Mesendoderm (in vitro differentiated cells): ENCODE measurements around the gene AKAP13.
A peak's percentile ranks its signal among the peaks of the same experiment; 100 is the strongest.

Experiments
- DNase-seq: peaks from one replicate; pipeline ENCODE4 v3.0.0; 2013
- H2AK5ac ChIP-seq: 2 replicates; pipeline ENCODE4 v1.6.1; 2013; ENCODE audit warnings: low read length, inconsistent platforms
- H2BK120ac ChIP-seq: 2 replicates; pipeline ENCODE4 v1.6.1; 2013; ENCODE audit warnings: low read depth, mild to moderate bottlenecking, low read length, moderate library complexity, mixed read lengths
- H2BK15ac ChIP-seq: replicated peaks from 2 replicates; pipeline ENCODE4 v1.6.1; 2013; ENCODE audit warnings: low read depth, mild to moderate bottlenecking, moderate library complexity
- H2BK5ac ChIP-seq: 2 replicates; pipeline ENCODE4 v1.6.1; 2013; ENCODE audit warnings: low read length, inconsistent platforms
- H3K18ac ChIP-seq: 2 replicates; pipeline ENCODE4 v1.6.1; 2013; ENCODE audit warnings: mild to moderate bottlenecking, low read length, mixed read lengths
- H3K23ac ChIP-seq: one replicate; pipeline ENCODE4 v1.6.1; 2013; ENCODE audit warnings: low read length
- H3K27ac ChIP-seq: 2 replicates; pipeline ENCODE4 v1.5.1; 2013; ENCODE audit warnings: low read depth, mild to moderate bottlenecking, inconsistent platforms, low read length, moderate library complexity
- H3K27me3 ChIP-seq: 2 replicates; pipeline ENCODE4 v1.6.1; 2013; ENCODE audit warnings: low read length, control low read depth, mild to moderate bottlenecking, inconsistent platforms; ENCODE audit not compliant: insufficient read depth, poor library complexity
- H3K36me3 ChIP-seq: 2 replicates; pipeline ENCODE4 v1.6.1; 2013; ENCODE audit warnings: low read length, inconsistent platforms; ENCODE audit not compliant: control insufficient read depth, insufficient read depth
- H3K4ac ChIP-seq: one replicate; pipeline ENCODE4 v1.6.1; 2013; ENCODE audit warnings: low read depth, mild to moderate bottlenecking, low read length, moderate library complexity
- H3K4me1 ChIP-seq: 2 replicates; pipeline ENCODE4 v1.6.1; 2013; ENCODE audit warnings: low read depth, low read length, inconsistent platforms; ENCODE audit not compliant: control insufficient read depth
- H3K4me2 ChIP-seq: 2 replicates; pipeline ENCODE4 v1.6.1; 2013; ENCODE audit warnings: low read length
- H3K4me3 ChIP-seq: 2 replicates; pipeline ENCODE4 v1.5.1; 2013; ENCODE audit warnings: mild to moderate bottlenecking, low read length
- H3K56ac ChIP-seq: one replicate; pipeline ENCODE4 v1.6.1; 2013; ENCODE audit warnings: low read length
- H3K79me1 ChIP-seq: 2 replicates; pipeline ENCODE4 v1.6.1; 2013; ENCODE audit warnings: low read length, inconsistent platforms
- H3K79me2 ChIP-seq: 2 replicates; pipeline ENCODE4 v1.6.1; 2013; ENCODE audit warnings: mild to moderate bottlenecking, low read length; ENCODE audit not compliant: control insufficient read depth, insufficient read depth
- H3K9ac ChIP-seq: 2 replicates; pipeline ENCODE4 v1.6.1; 2013; ENCODE audit warnings: low read length, inconsistent platforms
- H4K5ac ChIP-seq: one replicate; pipeline ENCODE4 v1.6.1; 2013; ENCODE audit warnings: low read length
- H4K8ac ChIP-seq: one replicate; pipeline ENCODE4 v1.6.1; 2013; ENCODE audit warnings: low read depth, mild to moderate bottlenecking, control low read depth, low read length, moderate library complexity
- whole genome bisulfite sequencing: extraction: QIAGEN DNeasy Blood & Tissue Kit; methylation state at CpG from one replicate; pipeline ENCODE4 v1.1.7; 2013; ENCODE audit warnings: low lambda C conversion rate, missing lambda C conversion rate; ENCODE audit not compliant: insufficient coverage; ENCODE audit errors: extremely low coverage; 5-methylcytosine and 5-hydroxymethylcytosine counted together

Gene AKAP13

GRCh38 chr15:85555875-85556617, 175.6 kb downstream of the AKAP13 start:
- H3K23ac ChIP-seq, result no peak overlapping the region
- no peak overlapping the region for H2BK120ac ChIP-seq
- no peak overlapping the region for H3K4me3 ChIP-seq
- H3K79me2 ChIP-seq, result no peaks in the 10 kb centered on the region
- no peak overlapping the region for H3K27ac ChIP-seq
- H4K5ac ChIP-seq, result no peak overlapping the region
- no peak overlapping the region for H2BK5ac ChIP-seq
- H3K9ac ChIP-seq, result no peak overlapping the region
- H3K56ac ChIP-seq, result no peak overlapping the region
- no CpG with 5 or more reads among the region's 5 CpGs for WGBS
- no peak overlapping the region for H2AK5ac ChIP-seq
- H2BK15ac ChIP-seq, result no peak overlapping the region
- H3K27me3 ChIP-seq, result no peaks in the 10 kb centered on the region
- H4K8ac ChIP-seq, result no peak overlapping the region
- H3K18ac ChIP-seq, result no peak overlapping the region
- H3K36me3 ChIP-seq, result no peaks in the 10 kb centered on the region
- no peak for DNase-seq
- H3K4me2 ChIP-seq, result no peak overlapping the region
- peaks cover 4% of the 10 kb centered on the region for H3K79me1 ChIP-seq
- H3K4ac ChIP-seq, result no peak overlapping the region
- H3K4me1 ChIP-seq, result no peaks in the 10 kb centered on the region

- no peak overlapping the region for H3K4me3 ChIP-seq
- H2BK15ac ChIP-seq, result no peak overlapping the region
- no peaks in the 10 kb centered on the region for H3K36me3 ChIP-seq
- H3K79me1 ChIP-seq, result peaks cover 4% of the 10 kb centered on the region
- no peak overlapping the region for H3K4me2 ChIP-seq
- H4K8ac ChIP-seq, result no peak overlapping the region
- no peak overlapping the region for H3K27ac ChIP-seq
- H2AK5ac ChIP-seq, result no peak overlapping the region
- no CpG with 5 or more reads among the region's 2 CpGs for WGBS
- no peak overlapping the region for H3K18ac ChIP-seq
- H3K23ac ChIP-seq, result no peak overlapping the region
- no peak overlapping the region for H2BK5ac ChIP-seq
- H3K79me2 ChIP-seq, result no peaks in the 10 kb centered on the region
- no peak overlapping the region for H3K4ac ChIP-seq
- H3K9ac ChIP-seq, result no peak overlapping the region
- no peak overlapping the region for H2BK120ac ChIP-seq
- no peak overlapping the region for H3K56ac ChIP-seq
- H4K5ac ChIP-seq, result no peak overlapping the region
- no peaks in the 10 kb centered on the region for H3K27me3 ChIP-seq
- no peak for DNase-seq
- no peaks in the 10 kb centered on the region for H3K4me1 ChIP-seq
Observed at GRCh38 chr15:85556618-85556895, 176.2 kb downstream of the AKAP13 start.

- WGBS, result no CpG with 5 or more reads among the region's 6 CpGs
- Histone ChIP-seq H2BK120ac (no peak overlapping the region), H3K56ac (no peak overlapping the region), H3K4me1 (no peaks in the 10 kb centered on the region), H4K5ac (no peak overlapping the region), H3K18ac (no peak overlapping the region), H3K4me3 (no peak overlapping the region), H3K4ac (no peak overlapping the region), H3K9ac (no peak overlapping the region), H3K79me2 (no peaks in the 10 kb centered on the region), H3K36me3 (no peaks in the 10 kb centered on the region), H3K23ac (no peak overlapping the region), H3K4me2 (no peak overlapping the region), H3K27me3 (no peaks in the 10 kb centered on the region), H2BK5ac (no peak overlapping the region), H2BK15ac (no peak overlapping the region), H4K8ac (no peak overlapping the region), H2AK5ac (no peak overlapping the region), H3K79me1 (peaks cover 4% of the 10 kb centered on the region), H3K27ac (no peak overlapping the region)
- no peak for DNase-seq
Observed at GRCh38 chr15:85557385-85557784, 177.0 kb downstream of the AKAP13 start.

- Histone ChIP-seq H3K36me3 (no peaks in the 10 kb centered on the region), H3K56ac (no peak overlapping the region), H2BK120ac (no peak overlapping the region), H3K23ac (no peak overlapping the region), H3K27me3 (no peaks in the 10 kb centered on the region), H3K4me3 (no peak overlapping the region), H3K4me1 (no peaks in the 10 kb centered on the region), H2AK5ac (no peak overlapping the region), H3K79me1 (peaks cover 4% of the 10 kb centered on the region), H4K8ac (no peak overlapping the region), H3K27ac (no peak overlapping the region), H2BK5ac (no peak overlapping the region), H3K4me2 (no peak overlapping the region), H4K5ac (no peak overlapping the region), H3K18ac (no peak overlapping the region), H3K4ac (no peak overlapping the region), H3K79me2 (no peaks in the 10 kb centered on the region), H2BK15ac (no peak overlapping the region), H3K9ac (no peak overlapping the region)
- no peak for DNase-seq
- no CpG with 5 or more reads among the region's 5 CpGs for WGBS
Observed at GRCh38 chr15:85558848-85559247, 178.4 kb downstream of the AKAP13 start.

GRCh38 chr15:85559530-85559929, 179.1 kb downstream of the AKAP13 start:
- Histone ChIP-seq H3K4me3 (no peak overlapping the region), H3K9ac (no peak overlapping the region), H3K4me1 (no peaks in the 10 kb centered on the region), H3K27me3 (no peaks in the 10 kb centered on the region), H3K79me1 (peaks cover 4% of the 10 kb centered on the region), H3K36me3 (no peaks in the 10 kb centered on the region), H3K4me2 (no peak overlapping the region), H3K56ac (no peak overlapping the region), H3K79me2 (no peaks in the 10 kb centered on the region), H4K8ac (no peak overlapping the region), H2BK15ac (no peak overlapping the region), H3K27ac (no peak overlapping the region), H3K18ac (no peak overlapping the region), H2BK5ac (no peak overlapping the region), H3K4ac (no peak overlapping the region), H4K5ac (no peak overlapping the region), H2AK5ac (no peak overlapping the region), H3K23ac (no peak overlapping the region), H2BK120ac (no peak overlapping the region)
- no CpG with 5 or more reads among the region's 7 CpGs for WGBS
- peak; percentile 22 for DNase-seq

- H3K27ac ChIP-seq, result no peak overlapping the region
- no peak overlapping the region for H2AK5ac ChIP-seq
- H3K4me1 ChIP-seq, result no peaks in the 10 kb centered on the region
- no peaks in the 10 kb centered on the region for H3K79me2 ChIP-seq
- H3K23ac ChIP-seq, result no peak overlapping the region
- H4K8ac ChIP-seq, result no peak overlapping the region
- no peak overlapping the region for H3K18ac ChIP-seq
- no peak overlapping the region for H3K4me2 ChIP-seq
- H2BK5ac ChIP-seq, result no peak overlapping the region
- no peak overlapping the region for H2BK15ac ChIP-seq
- WGBS, result no CpG with 5 or more reads among the region's 6 CpGs
- no peak overlapping the region for H4K5ac ChIP-seq
- H3K4me3 ChIP-seq, result no peak overlapping the region
- DNase-seq, result no peak
- no peaks in the 10 kb centered on the region for H3K27me3 ChIP-seq
- no peak overlapping the region for H2BK120ac ChIP-seq
- no peak overlapping the region for H3K56ac ChIP-seq
- peaks cover 5% of the 10 kb centered on the region for H3K79me1 ChIP-seq
- no peak overlapping the region for H3K9ac ChIP-seq
- H3K36me3 ChIP-seq, result no peaks in the 10 kb centered on the region
- no peak overlapping the region for H3K4ac ChIP-seq
Observed at GRCh38 chr15:85562824-85563223, 182.4 kb downstream of the AKAP13 start.
